ENCODE measurements around the gene PCK2. TPM values are rescaled to one million over a fixed set of nuclear protein-coding genes. Genes with fewer than 3 reads are reported as not detected.
A peak's percentile ranks its signal among the peaks of the same experiment; 100 is the strongest.

PCK2 gene
- total and polyA plus RNA-seq, 2 of the 8 experiments (the other 6 are each of a cell fraction or from before 2014, with no cell fraction given): 81.9 to 115 TPM

DNA sequence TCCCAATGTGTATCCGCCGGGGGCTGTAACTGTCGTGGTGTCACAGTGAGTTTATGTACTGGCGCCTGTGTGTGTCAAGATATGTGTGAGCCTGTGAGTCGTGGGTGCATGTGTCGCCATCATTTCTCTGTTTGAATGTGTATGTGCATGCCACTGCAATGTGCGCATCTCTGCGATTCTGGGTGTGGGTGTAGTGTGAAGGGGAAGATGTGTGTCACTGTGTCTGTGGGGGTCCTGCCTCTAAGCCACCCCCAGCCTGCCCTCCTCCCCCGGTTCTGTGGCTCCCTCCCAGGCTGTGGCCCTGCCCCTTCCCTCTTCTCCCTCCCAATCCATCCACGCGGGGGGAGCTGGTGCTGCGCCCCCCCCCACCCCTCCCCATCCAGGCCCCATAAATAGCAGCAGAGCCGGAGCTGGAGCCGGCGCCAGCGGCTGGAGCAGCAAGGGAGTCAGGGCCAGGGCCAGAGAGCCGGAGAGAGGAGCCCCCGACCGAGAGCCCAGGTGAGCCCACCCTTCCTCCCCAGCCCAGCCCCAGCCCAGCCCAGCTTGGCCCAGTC is 22.9 kb upstream of the PCK2 start, which contains the start of gene CPNE6:
Gene CPNE6, plus strand, starts transcription at position 419 of the 554 bp plus-strand sequence. CDS start 1,375 bp downstream, outside the sequence.
- Histone ChIP-seq H3K4me3 (ENCODE audit: extremely low read depth in 1 of 4, insufficient read depth in 2 of 4, low read depth in 3 of 4, low read length in 4 of 4) (no peak within 1 kb of the TSS), H4K8ac (ENCODE audit: extremely low read depth, insufficient read depth, low read length) (no peak within 1 kb of the TSS), H3K4me2 (ENCODE audit: insufficient read depth in 1 of 2, low read depth in 2 of 2, low read length in 2 of 2) (no peak within 1 kb of the TSS), H3K18ac (ENCODE audit: extremely low read depth, low read length) (no peak within 1 kb of the TSS), H3K4ac (replicated peaks; ENCODE audit: insufficient read length, low read depth, low read length) (no peak within 1 kb of the TSS), H3K4me1 (replicated peaks in 1 of 4; ENCODE audit: control insufficient read depth in 3 of 4, insufficient read depth in 4 of 4, low read length in 3 of 4) (no peaks in the 10 kb centered on the region), H2BK5ac (ENCODE audit: low read depth, low read length) (no peak within 1 kb of the TSS), H3K23me2 (ENCODE audit: low read depth, low read length) (no peaks in the 10 kb centered on the region), H3K79me2 (ENCODE audit: control insufficient read depth in 1 of 2, insufficient read depth in 2 of 2, low read length in 2 of 2) (no peaks in the 10 kb centered on the region), H4K91ac (replicated peaks; ENCODE audit: insufficient read length, low read length) (no peak within 1 kb of the TSS), H3K27me3 (replicated peaks in 1 of 4; ENCODE audit: control insufficient read depth in 3 of 4, extremely low read depth in 1 of 4, insufficient read depth in 3 of 4, low read length in 3 of 4) (no peaks in the 10 kb centered on the region; a peak in 1 of 7 replicates), H3K27ac (ENCODE audit: low read depth, low read length) (no peak within 1 kb of the TSS), H2BK12ac (ENCODE audit: low read depth, low read length) (0 out of 2 replicates have a peak within 1 kb of the TSS, but pooled peaks have one; percentile 50), H4K5ac (ENCODE audit: insufficient read length, low read depth, low read length) (no peak within 1 kb of the TSS), H3K36me3 (ENCODE audit: control insufficient read depth in 2 of 4, insufficient read depth in 4 of 4, low read length in 3 of 4) (no peaks in the 10 kb centered on the region), H2AFZ (ENCODE audit: low read length) (no peak within 1 kb of the TSS), H2AK5ac (ENCODE audit: low read depth, low read length) (no peak within 1 kb of the TSS), H3K23ac (ENCODE audit: insufficient read length) (no peak within 1 kb of the TSS), H3K79me1 (ENCODE audit: low read depth, low read length) (no peaks in the 10 kb centered on the region), H3K14ac (ENCODE audit: insufficient read length) (no peak within 1 kb of the TSS), H2BK20ac (ENCODE audit: low read length) (no peak within 1 kb of the TSS), H3K9me3 (ENCODE audit: insufficient read depth in 2 of 2, low read depth in 1 of 2, low read length in 1 of 2) (no peaks in the 10 kb centered on the region), H3K9ac (replicated peaks in 1 of 4; ENCODE audit: extremely low read depth in 1 of 4, low read depth in 3 of 4, low read length in 3 of 4) (no peak within 1 kb of the TSS), H4K20me1 (replicated peaks in 1 of 2; ENCODE audit: control insufficient read depth in 1 of 2, insufficient read depth in 2 of 2, low read length in 2 of 2) (no peaks in the 10 kb centered on the region), H2BK120ac (replicated peaks; ENCODE audit: low read depth, low read length) (no peak within 1 kb of the TSS), H2BK15ac (ENCODE audit: low read length) (0 out of 2 replicates have a peak within 1 kb of the TSS, but pooled peaks have one; percentile 75), H3K56ac (replicated peaks; ENCODE audit: insufficient read length, low read depth, low read length) (no peak within 1 kb of the TSS)
- whole genome bisulfite sequencing, 2 experiments (ENCODE audit: extremely low coverage in 1 of 2, insufficient coverage in 1 of 2, insufficient read length in 1 of 2, insufficient replicate concordance in 2 of 2, low coverage in 1 of 2, low lambda C conversion rate in 2 of 2, missing lambda C conversion rate in 1 of 2): 86% methylated on average over 8 of the region's 19 CpGs; no CpG with 5 or more reads in 1 of the 2 experiments
- no peak for DNase-seq (ENCODE audit: low read depth in 1 of 2, low spot score in 2 of 2)
- ChIA-PET CTCF (ENCODE audit: partially characterized antibody) (interaction anchor here (1.0 to 23.8 kb wide), 6 partner anchors 9 to 37 kb away, joined by 5 to 316 read pairs (median 14); partner anchors contain the start of genes CARMIL3 and PCK2), POLR2A (ENCODE audit: partially characterized antibody) (interaction anchor here (1.2 to 27.2 kb wide), 5 partner anchors 9 to 28 kb away, joined by 3 to 626 read pairs (median 7); partner anchors contain the start of gene PCK2)
- no peak for FAIRE-seq
- TF ChIP-seq JUN (IDR thresholded peaks at IDR 0.05; ENCODE audit: low read depth, low read length): no peak
- TF ChIP-seq EP300 (IDR thresholded peaks at IDR 0.05; ENCODE audit: borderline replicate concordance in 1 of 2, low read depth in 2 of 2, low read length in 2 of 2): no peak
- TF ChIP-seq, protein P1, sequence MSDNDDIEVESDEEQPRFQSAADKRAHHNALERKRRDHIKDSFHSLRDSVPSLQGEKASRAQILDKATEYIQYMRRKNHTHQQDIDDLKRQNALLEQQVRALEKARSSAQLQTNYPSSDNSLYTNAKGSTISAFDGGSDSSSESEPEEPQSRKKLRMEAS (IDR thresholded peaks at IDR 0.05): no peak
- no peak for TF ChIP-seq TCF12 (IDR thresholded peaks at IDR 0.05; ENCODE audit: low read depth, low read length)
- TF ChIP-seq, protein P2, sequence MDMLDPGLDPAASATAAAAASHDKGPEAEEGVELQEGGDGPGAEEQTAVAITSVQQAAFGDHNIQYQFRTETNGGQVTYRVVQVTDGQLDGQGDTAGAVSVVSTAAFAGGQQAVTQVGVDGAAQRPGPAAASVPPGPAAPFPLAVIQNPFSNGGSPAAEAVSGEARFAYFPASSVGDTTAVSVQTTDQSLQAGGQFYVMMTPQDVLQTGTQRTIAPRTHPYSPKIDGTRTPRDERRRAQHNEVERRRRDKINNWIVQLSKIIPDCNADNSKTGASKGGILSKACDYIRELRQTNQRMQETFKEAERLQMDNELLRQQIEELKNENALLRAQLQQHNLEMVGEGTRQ (IDR thresholded peaks at IDR 0.05; ENCODE audit: low read length): no peak
- TF ChIP-seq BRCA1 (IDR thresholded peaks at IDR 0.05; ENCODE audit: low read depth, low read length): no peak
- TF ChIP-seq BCL11A (IDR thresholded peaks at IDR 0.05; ENCODE audit: low read depth in 2 of 2, low read length in 2 of 2): no peak
- no peak for TF ChIP-seq SAP30 (IDR thresholded peaks at IDR 0.05; ENCODE audit: insufficient read depth, insufficient replicate concordance, low read length)
- no peak for TF ChIP-seq FOSL1 (IDR thresholded peaks at IDR 0.05; ENCODE audit: insufficient read depth, low read depth, low read length)
- no peak for TF ChIP-seq TEAD4 (IDR thresholded peaks at IDR 0.05; ENCODE audit: low read depth, low read length)
- no peak for TF ChIP-seq SIX5 (IDR thresholded peaks at IDR 0.05; ENCODE audit: low read depth, low read length)

All from H1 (cell line).